DND-41 (cell line): ENCODE results near the gene OTUB1.

Source experiments
- EZH2 ChIP-seq: IDR thresholded peaks from 3 replicates; pipeline ENCODE4 v1.6.1; 2012; ENCODE audit warnings: borderline replicate concordance, low read depth, mild to moderate bottlenecking, moderate library complexity, low read length, inconsistent platforms; ENCODE audit not compliant: severe bottlenecking
- TF ChIP-seq, protein P1 (sequence below): IDR thresholded peaks from 2 replicates; pipeline ENCODE4 v1.5.1; 2012; ENCODE audit warnings: borderline replicate concordance, low read length, moderate library complexity, mild to moderate bottlenecking; ENCODE audit not compliant: poor library complexity, severe bottlenecking; ENCODE audit errors: extremely low read depth

DNA sequence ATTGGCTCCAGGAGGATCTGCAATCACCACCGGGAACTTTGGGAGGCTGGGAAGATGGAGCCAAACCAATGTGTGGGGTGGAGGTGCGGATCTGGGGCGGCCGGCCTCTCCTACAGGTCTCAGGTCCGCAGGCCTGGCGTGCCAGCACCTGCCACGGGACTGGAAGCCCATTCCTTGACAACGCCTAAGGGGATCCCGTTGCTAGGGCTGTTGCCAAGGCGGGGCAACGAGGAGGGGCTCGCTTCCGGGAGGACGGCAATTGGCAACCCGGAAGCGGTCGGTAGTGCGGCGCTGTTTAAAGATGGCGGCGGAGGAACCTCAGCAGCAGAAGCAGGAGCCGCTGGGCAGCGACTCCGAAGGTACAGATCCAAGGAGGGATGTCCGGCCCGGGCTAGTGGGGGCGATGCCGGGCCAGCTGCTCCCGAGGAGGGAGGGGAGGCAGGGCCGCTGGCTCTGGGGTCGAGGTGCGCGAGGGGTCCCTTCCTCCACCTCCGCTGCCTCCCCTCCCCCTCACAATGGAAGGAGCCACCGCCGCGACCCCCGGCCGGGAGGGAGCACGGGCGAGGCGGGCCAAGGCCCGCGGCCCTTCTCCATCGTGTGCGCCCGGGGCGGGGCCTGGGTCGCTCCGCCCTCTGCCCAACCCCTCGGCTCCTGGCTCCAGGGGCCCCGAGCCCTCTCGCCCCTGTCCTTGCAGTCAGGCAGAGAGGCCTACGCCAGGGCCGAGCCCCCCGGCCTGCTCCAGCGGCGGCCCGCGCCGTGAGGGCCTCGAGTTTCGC lies at the start of gene OTUB1:
- TF ChIP-seq, protein P1, sequence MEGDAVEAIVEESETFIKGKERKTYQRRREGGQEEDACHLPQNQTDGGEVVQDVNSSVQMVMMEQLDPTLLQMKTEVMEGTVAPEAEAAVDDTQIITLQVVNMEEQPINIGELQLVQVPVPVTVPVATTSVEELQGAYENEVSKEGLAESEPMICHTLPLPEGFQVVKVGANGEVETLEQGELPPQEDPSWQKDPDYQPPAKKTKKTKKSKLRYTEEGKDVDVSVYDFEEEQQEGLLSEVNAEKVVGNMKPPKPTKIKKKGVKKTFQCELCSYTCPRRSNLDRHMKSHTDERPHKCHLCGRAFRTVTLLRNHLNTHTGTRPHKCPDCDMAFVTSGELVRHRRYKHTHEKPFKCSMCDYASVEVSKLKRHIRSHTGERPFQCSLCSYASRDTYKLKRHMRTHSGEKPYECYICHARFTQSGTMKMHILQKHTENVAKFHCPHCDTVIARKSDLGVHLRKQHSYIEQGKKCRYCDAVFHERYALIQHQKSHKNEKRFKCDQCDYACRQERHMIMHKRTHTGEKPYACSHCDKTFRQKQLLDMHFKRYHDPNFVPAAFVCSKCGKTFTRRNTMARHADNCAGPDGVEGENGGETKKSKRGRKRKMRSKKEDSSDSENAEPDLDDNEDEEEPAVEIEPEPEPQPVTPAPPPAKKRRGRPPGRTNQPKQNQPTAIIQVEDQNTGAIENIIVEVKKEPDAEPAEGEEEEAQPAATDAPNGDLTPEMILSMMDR = no peak
- TF ChIP-seq EZH2 = no peak
